GM12878 (cell line): ENCODE data around the gene GARRE1. TPM values are rescaled to one million over a fixed set of nuclear protein-coding genes. Genes with fewer than 3 reads are reported as not detected.

Experiments used
- ATAC-seq: fragments of 200-7000 bp; cut with Tn5 transposase; 3 replicates; pipeline ENCODE4 v1.9.1; 2020; ENCODE audit warnings: mild to moderate bottlenecking, moderate library complexity
- BruUV-seq: library from RNA; stranded (reverse); fragments of 400-500 nt; replicated peaks from 2 replicates; lab custom pipeline; 2021; lab: Mats Ljungman, UMichigan
- CTCF ChIA-PET: fragments of 300-600 bp; sonication (Branson Sonifier 250); formaldehyde crosslinking; extraction: SDS; loops from one replicate; lab custom pipeline; 2021; ENCODE audit warnings: inconsistent platforms; lab: Yijun Ruan, JAX
- POLR2A ChIA-PET: fragments of 350-600 bp; formaldehyde crosslinking; extraction: SDS; loops from one replicate; lab custom pipeline; 2021; ENCODE audit warnings: inconsistent platforms; lab: Charles Lee
- RAD21 ChIA-PET: fragments of 300-600 bp; sonication (Branson Sonifier 250); formaldehyde crosslinking; loops from one replicate; lab custom pipeline; 2023; ENCODE audit warnings: antibody characterized with exemption; ENCODE audit not compliant: unreplicated experiment; lab: Charles Lee
- SMC1A ChIA-PET: fragments of 300-600 bp; sonication (Branson Sonifier 250); formaldehyde crosslinking; loops from one replicate; lab custom pipeline; 2023; ENCODE audit not compliant: unreplicated experiment, uncharacterized antibody; lab: Charles Lee
- DNase-seq: peaks from one replicate; pipeline ENCODE4 v3.0.0-alpha.2; 2011; ENCODE audit warnings: low read depth, low spot score
- FAIRE-seq: peaks from 3 replicates; lab custom pipeline; 2011; peaks lifted over from hg19 to GRCh38; lab: Jason Lieb, UNC
- H2AFZ ChIP-seq: 2 replicates; pipeline ENCODE4 v1.6.0; 2011; ENCODE audit warnings: low read depth, low read length, control low read depth; ENCODE audit not compliant: control insufficient read depth
- H3K27ac ChIP-seq: 2 replicates; pipeline ENCODE4 v1.5.1; 2011; ENCODE audit warnings: control low read depth; ENCODE audit not compliant: control insufficient read depth, insufficient read depth
- H3K27me3 ChIP-seq, 2 experiments: replicated peaks in 1 of 2; 2 replicates each; pipeline versions ENCODE4 v1.6.0 to v1.6.1; 2011; ENCODE audit warnings: low read length in 1 of 2; ENCODE audit not compliant: control insufficient read depth in 2 of 2, insufficient read depth in 2 of 2
- H3K36me3 ChIP-seq, 2 experiments: 2 replicates each; pipeline ENCODE4 v1.5.1; 2011; ENCODE audit warnings: low read length in 1 of 2; ENCODE audit not compliant: control insufficient read depth in 2 of 2, insufficient read depth in 2 of 2
- H3K4me1 ChIP-seq: 2 replicates; pipeline ENCODE4 v1.6.1; 2011; ENCODE audit warnings: mild to moderate bottlenecking, low read length, moderate library complexity, mixed read lengths; ENCODE audit not compliant: control insufficient read depth, insufficient read depth
- H3K4me2 ChIP-seq: 2 replicates; pipeline ENCODE4 v1.6.0; 2011; ENCODE audit warnings: control low read depth; ENCODE audit not compliant: control insufficient read depth, insufficient read depth
- H3K4me3 ChIP-seq: fragments of 200-600 bp; sonication (generic); 2 replicates; pipeline ENCODE4 v1.5.1; 2016
- H3K79me2 ChIP-seq: 2 replicates; pipeline ENCODE4 v1.6.0; 2011; ENCODE audit warnings: low read length; ENCODE audit not compliant: control insufficient read depth, insufficient read depth
- H3K9ac ChIP-seq: 2 replicates; pipeline ENCODE4 v1.8.0; 2011; ENCODE audit warnings: low read length, control low read depth, mixed read lengths; ENCODE audit not compliant: control insufficient read depth, insufficient read depth
- H3K9me3 ChIP-seq: replicated peaks from 3 replicates; pipeline ENCODE4 v1.5.1; 2011; ENCODE audit warnings: mild to moderate bottlenecking, low read length; ENCODE audit not compliant: control insufficient read depth, insufficient read depth
- H4K20me1 ChIP-seq: 2 replicates; pipeline ENCODE4 v1.6.0; 2011; ENCODE audit not compliant: control insufficient read depth, insufficient read depth
- CBFB ChIP-seq: IDR thresholded peaks from 2 replicates; pipeline ENCODE4 v1.6.1; 2016; ENCODE audit warnings: antibody characterized with exemption, low read depth
- CBX5 ChIP-seq: sonication (generic); IDR thresholded peaks from 2 replicates; pipeline ENCODE4 v1.6.1; 2016; ENCODE audit warnings: low read depth, moderate library complexity, mild to moderate bottlenecking, inconsistent platforms
- CTCF ChIP-seq, 3 experiments: IDR thresholded peaks in 2 of 3; conservative IDR thresholded peaks in 1 of 3; 2 replicates each; pipeline ENCODE4 v1.5.1; 2011; ENCODE audit warnings: low read depth in 3 of 3, low read length in 3 of 3, mild to moderate bottlenecking in 3 of 3, control low read depth in 2 of 3, moderate library complexity in 2 of 3, inconsistent platforms in 1 of 3, mixed read lengths in 1 of 3; ENCODE audit not compliant: control insufficient read depth in 2 of 3, insufficient read depth in 1 of 3; ENCODE audit errors: extremely low read depth in 1 of 3
- EED ChIP-seq: sonication (generic); IDR thresholded peaks from 2 replicates; pipeline ENCODE4 v1.6.1; 2016; ENCODE audit warnings: antibody characterized with exemption, low read depth
- RAD21 ChIP-seq: IDR thresholded peaks from 2 replicates; pipeline ENCODE4 v1.6.1; 2011; ENCODE audit warnings: mild to moderate bottlenecking, low read depth, low read length, moderate library complexity; ENCODE audit not compliant: insufficient read depth
- RBBP5 ChIP-seq: fragments of 200-600 bp; sonication (generic); conservative IDR thresholded peaks from 2 replicates; pipeline ENCODE4 v1.6.1; 2016
- RUNX3 ChIP-seq: IDR thresholded peaks from 2 replicates; pipeline ENCODE4 v1.6.1; 2012; ENCODE audit warnings: low read length, inconsistent platforms
- SRF ChIP-seq, 2 experiments: IDR thresholded peaks; 2 replicates each; pipeline ENCODE4 v1.6.1; 2011; ENCODE audit warnings: low read depth in 2 of 2, low read length in 2 of 2, mild to moderate bottlenecking in 1 of 2, moderate library complexity in 1 of 2
- SUPT20H ChIP-seq: IDR thresholded peaks from 2 replicates; pipeline ENCODE4 v1.6.1; 2011; ENCODE audit warnings: low read depth, mild to moderate bottlenecking, low read length, moderate library complexity, borderline replicate concordance; ENCODE audit not compliant: control insufficient read depth
- ZBTB11 ChIP-seq: fragments of 450-650 bp; formaldehyde crosslinking; IDR thresholded peaks from 2 replicates; pipeline ENCODE4 v1.5.0; 2022; ENCODE audit warnings: mild to moderate bottlenecking, missing genetic modification characterization
- WGBS: methylation state at CpG from one replicate; pipeline ENCODE4 v1.1.6; 2016; ENCODE audit warnings: low lambda C conversion rate; ENCODE audit not compliant: insufficient replicate concordance, insufficient coverage; ENCODE audit errors: missing lambda C conversion rate; 5-methylcytosine and 5-hydroxymethylcytosine counted together
- in situ Hi-C: fragments of 300-500 bp; cut with MboI; formaldehyde crosslinking; loops from 9 replicates; pipeline ENCODE4 v1.14.3; 2018; ENCODE audit warnings: mixed read lengths
- intact Hi-C: fragments of 100-400 bp; cut with micrococcal nuclease; formaldehyde crosslinking; loops from one replicate; pipeline ENCODE4 v1.14.2; 2022; ENCODE audit not compliant: unreplicated experiment
- polyA plus RNA-seq, 11 experiments: library from polyadenylated mRNA; depleted of rRNA in 4 of 11; unstranded in 6 of 11; stranded (reverse) in 5 of 11; fragments of >200 nt; fragmentation: Nextera tagmentation in 4 of 11; fragmentation: Illumina TruSeq in 1 of 11; extraction: Ambion mirVana in 4 of 11; extraction: Trizol in 1 of 11; gene quantifications; 1 replicate in 1 of 11; 2 replicates in 10 of 11; pipeline versions ENCODE4 v1.2.1 to v1.2.3, GENCODE V29; 2011 to 2016; ENCODE audit warnings: inconsistent platforms in 2 of 11, missing spikeins in 2 of 11, low read depth in 1 of 11
- total RNA-seq, 4 experiments: library from RNA; depleted of rRNA in 3 of 4; stranded (reverse); fragments of >200 nt in 3 of 4; fragmentation: Illumina TruSeq in 1 of 4; extraction: Trizol in 1 of 4; gene quantifications; 2 replicates each; pipeline versions ENCODE4 v1.2.1 to v1.2.3, GENCODE V29; 2013 to 2021

GARRE1 gene
- total and polyA plus RNA-seq, 10 of the 15 experiments (the other 5 are each of a cell fraction or from before 2014, with no cell fraction given): 1.1 to 9.4 (median 5.1) TPM

- H3K9me3 ChIP-seq: no peaks in the 10 kb centered on the region
- intact Hi-C loops: no loop called here
- ChIA-PET SMC1A (no interaction called here), CTCF (interaction anchor here (1.2 kb wide), 1 partner anchor 238 kb away, joined by 4 read pairs; no protein-coding TSS in a partner anchor), POLR2A (no interaction called here), RAD21 (no interaction called here)
- ATAC-seq (no peak), FAIRE-seq (no peak), DNase-seq (no peak)
- H3K36me3 ChIP-seq: no peaks in the 10 kb centered on the region
- 91% methylated on average over 4 of the region's 4 CpGs for WGBS
- no peak overlapping the region for H3K4me2 ChIP-seq
- TF ChIP-seq RBBP5 (no peak), CBX5 (no peak)
- in situ Hi-C loops: no loop called here
- no peaks in the 10 kb centered on the region for H3K27me3 ChIP-seq
- no peak overlapping the region for H3K9ac ChIP-seq
- H4K20me1 ChIP-seq: no peaks in the 10 kb centered on the region
- H3K4me1 ChIP-seq: peaks cover 4% of the 10 kb centered on the region
- H3K27ac ChIP-seq: no peak overlapping the region
- no peaks in the 10 kb centered on the region for H3K79me2 ChIP-seq
- H3K4me3 ChIP-seq: no peak overlapping the region
- no peak overlapping the region for H2AFZ ChIP-seq
- BruUV-seq: no TSS peak
Measured at GRCh38 chr19:34237939-34238338, 16.4 kb upstream of the GARRE1 start.

- ChIA-PET SMC1A (interaction anchor here (1.0 kb wide), 1 partner anchor 9 kb away, joined by 3 read pairs; no protein-coding TSS in a partner anchor), CTCF (interaction anchor here (0.8 to 1.4 kb wide), 3 partner anchors 9 to 16 kb away, joined by 3 read pairs; no protein-coding TSS in a partner anchor), RAD21 (no interaction called here), POLR2A (no interaction called here)
- H3K4me3 ChIP-seq: no peak overlapping the region
- H3K4me2 ChIP-seq: no peak overlapping the region
- no peaks in the 10 kb centered on the region for H3K27me3 ChIP-seq
- peak; percentile 93 for ATAC-seq
- no peak for FAIRE-seq
- H3K9ac ChIP-seq: no peak overlapping the region
- H3K36me3 ChIP-seq: no peaks in the 10 kb centered on the region
- WGBS: 84% methylated on average over 13 of the region's 13 CpGs
- no peaks in the 10 kb centered on the region for H4K20me1 ChIP-seq
- H3K4me1 ChIP-seq: peaks cover 7% of the 10 kb centered on the region; the same call in 1 of the 2 replicates
- no TSS peak for BruUV-seq
- in situ Hi-C loops: no loop called here
- no peak overlapping the region for H3K27ac ChIP-seq
- intact Hi-C loops: loop anchor here (2.0 kb wide), 1 partner anchor 95 kb away; no protein-coding TSS in a partner anchor
- H2AFZ ChIP-seq: no peak overlapping the region
- H3K9me3 ChIP-seq: no peaks in the 10 kb centered on the region
- no peak for DNase-seq
- H3K79me2 ChIP-seq: no peaks in the 10 kb centered on the region
- TF ChIP-seq ZBTB11 (CRISPR knock-in tag): no peak
- no peak for TF ChIP-seq CBFB
- TF ChIP-seq SUPT20H: no peak
- no peak for TF ChIP-seq EED
- no peak for TF ChIP-seq RUNX3
- peak; percentile 40; the same call in 1 of the 2 replicates for TF ChIP-seq RAD21
- TF ChIP-seq SRF (IDR thresholded peaks at IDR 0.05; ENCODE audit: low read depth in 2 of 2, low read length in 2 of 2): no peak
- TF ChIP-seq CTCF (IDR thresholded peaks at IDR 0.05 in 2 of 3, conservative IDR thresholded peaks at IDR 0.05 in 1 of 3; ENCODE audit: control insufficient read depth in 2 of 3, extremely low read depth in 1 of 3, insufficient read depth in 1 of 3, low read depth in 3 of 3, low read length in 3 of 3): peak; percentile 32 to 62 (median 44)
Measured at GRCh38 chr19:34241513-34242337, 12.6 kb upstream of the GARRE1 start.
